Type B pancreatic cell (in vitro differentiated cells): ENCODE results near the gene TULP4. TPM values are rescaled to one million over a fixed set of nuclear protein-coding genes. Genes with fewer than 3 reads are reported as not detected.

ENCODE experiments used
- DNase-seq: peaks from one replicate; pipeline ENCODE4 v3.0.0; 2021; ENCODE audit warnings: mixed read lengths; ENCODE audit not compliant: unreplicated experiment; ENCODE audit errors: extremely low spot score
- H3K27ac Mint-ChIP-seq: 2 replicates; pipeline ENCODE4 v1.8.0; 2021; ENCODE audit warnings: mild to moderate bottlenecking, mixed read lengths
- H3K27me3 Mint-ChIP-seq: 2 replicates; pipeline ENCODE4 v1.8.0; 2021; ENCODE audit warnings: mixed read lengths
- H3K36me3 Mint-ChIP-seq: 2 replicates; pipeline ENCODE4 v1.8.0; 2021; ENCODE audit warnings: mixed read lengths
- H3K4me1 Mint-ChIP-seq: one replicate; pipeline ENCODE4 v1.8.0; 2021; ENCODE audit warnings: mixed read lengths; ENCODE audit not compliant: unreplicated experiment
- H3K4me3 Mint-ChIP-seq: 2 replicates; pipeline ENCODE4 v1.8.0; 2021; ENCODE audit warnings: mild to moderate bottlenecking, mixed read lengths
- H3K9me3 Mint-ChIP-seq: 2 replicates; pipeline ENCODE4 v1.8.0; 2021; ENCODE audit warnings: mixed read lengths
- long read RNA-seq: library from polyadenylated mRNA; unstranded; transcript quantifications from one replicate; pipeline ENCODE4 v2.0.0, GENCODE V29; 2020
- total RNA-seq: library from RNA; stranded (reverse); gene quantifications from 2 replicates; pipeline ENCODE4 v1.2.1, GENCODE V29; 2021; ENCODE audit warnings: low replicate concordance
- TF ChIP-seq, protein P1 (sequence below): fragments of 200-600 bp; sonication (generic); conservative IDR thresholded peaks from 2 replicates; pipeline ENCODE4 v1.5.0; 2021; ENCODE audit warnings: antibody characterized with exemption, mild to moderate bottlenecking

Gene TULP4
- 94.1 and 109 TPM in 2 replicates for total RNA-seq
- long read RNA-seq, partial matches to known transcripts = 0 of 11 reads
- long read RNA-seq, other reads (novel, unspliced or antisense) = 10 of 11 reads

DNA sequence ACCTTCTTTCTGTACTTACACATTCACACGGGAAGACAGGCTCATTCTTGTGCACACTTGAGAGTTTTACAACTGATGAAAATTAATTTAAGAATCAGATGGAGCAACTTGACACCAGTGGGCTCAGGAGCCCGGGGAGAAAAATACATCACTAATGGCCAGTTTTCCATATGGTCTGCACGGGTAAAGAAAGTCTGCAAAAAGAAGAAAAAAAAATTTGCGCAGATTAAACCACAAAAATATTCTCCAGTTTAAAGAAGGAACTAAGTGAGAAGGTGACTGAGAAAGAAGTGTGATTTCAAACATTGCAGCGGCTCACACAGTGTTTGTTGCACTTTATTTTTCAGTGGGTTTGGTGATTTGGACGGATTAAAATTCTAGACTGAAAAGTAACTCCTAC, at the start of gene TULP4:
TULP4 (plus strand) TSS at position 301 of the 400 bp plus-strand sequence. CDS start 1,552 bp downstream, outside the sequence.
- Mint-ChIP-seq H3K36me3 (peaks cover 44% of the 10 kb centered on the region), H3K9me3 (peaks cover 6% of the 10 kb centered on the region), H3K27me3 (no peaks in the 10 kb centered on the region), H3K4me3 (no peak within 1 kb of the TSS), H3K27ac (no peak within 1 kb of the TSS), H3K4me1 (peaks cover 15% of the 10 kb centered on the region)
- no peak for DNase-seq
- TF ChIP-seq, protein P1, sequence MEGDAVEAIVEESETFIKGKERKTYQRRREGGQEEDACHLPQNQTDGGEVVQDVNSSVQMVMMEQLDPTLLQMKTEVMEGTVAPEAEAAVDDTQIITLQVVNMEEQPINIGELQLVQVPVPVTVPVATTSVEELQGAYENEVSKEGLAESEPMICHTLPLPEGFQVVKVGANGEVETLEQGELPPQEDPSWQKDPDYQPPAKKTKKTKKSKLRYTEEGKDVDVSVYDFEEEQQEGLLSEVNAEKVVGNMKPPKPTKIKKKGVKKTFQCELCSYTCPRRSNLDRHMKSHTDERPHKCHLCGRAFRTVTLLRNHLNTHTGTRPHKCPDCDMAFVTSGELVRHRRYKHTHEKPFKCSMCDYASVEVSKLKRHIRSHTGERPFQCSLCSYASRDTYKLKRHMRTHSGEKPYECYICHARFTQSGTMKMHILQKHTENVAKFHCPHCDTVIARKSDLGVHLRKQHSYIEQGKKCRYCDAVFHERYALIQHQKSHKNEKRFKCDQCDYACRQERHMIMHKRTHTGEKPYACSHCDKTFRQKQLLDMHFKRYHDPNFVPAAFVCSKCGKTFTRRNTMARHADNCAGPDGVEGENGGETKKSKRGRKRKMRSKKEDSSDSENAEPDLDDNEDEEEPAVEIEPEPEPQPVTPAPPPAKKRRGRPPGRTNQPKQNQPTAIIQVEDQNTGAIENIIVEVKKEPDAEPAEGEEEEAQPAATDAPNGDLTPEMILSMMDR = no peak

DNA sequence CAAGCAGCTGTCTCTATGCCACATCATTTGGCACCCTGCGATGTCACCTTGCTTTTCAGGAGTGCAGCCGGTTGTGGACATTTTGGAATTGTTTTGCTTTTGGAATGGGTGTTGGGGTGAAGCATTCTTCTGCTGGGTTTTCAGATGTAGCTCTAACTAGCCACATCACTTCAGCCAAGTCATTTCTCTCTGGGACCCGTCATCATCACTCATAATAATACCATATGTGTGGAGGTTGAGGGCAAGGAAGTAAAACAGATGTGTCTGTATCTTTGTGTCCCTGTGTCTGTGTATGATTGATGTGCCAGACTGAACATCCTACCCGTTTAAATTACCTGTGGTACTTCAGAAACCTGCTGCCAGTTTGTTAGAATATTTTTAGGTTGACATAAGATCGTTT, 49.5 kb upstream of the TULP4 start:
- peaks cover 9% of the 10 kb centered on the region for H3K4me1 Mint-ChIP-seq
- peaks cover 31% of the 10 kb centered on the region for H3K36me3 Mint-ChIP-seq
- DNase-seq = no peak
- no peaks in the 10 kb centered on the region for H3K9me3 Mint-ChIP-seq
- TF ChIP-seq, protein P1 = no peak
- no peak overlapping the region for H3K4me3 Mint-ChIP-seq
- no peaks in the 10 kb centered on the region for H3K27me3 Mint-ChIP-seq
- H3K27ac Mint-ChIP-seq = no peak overlapping the region

DNA sequence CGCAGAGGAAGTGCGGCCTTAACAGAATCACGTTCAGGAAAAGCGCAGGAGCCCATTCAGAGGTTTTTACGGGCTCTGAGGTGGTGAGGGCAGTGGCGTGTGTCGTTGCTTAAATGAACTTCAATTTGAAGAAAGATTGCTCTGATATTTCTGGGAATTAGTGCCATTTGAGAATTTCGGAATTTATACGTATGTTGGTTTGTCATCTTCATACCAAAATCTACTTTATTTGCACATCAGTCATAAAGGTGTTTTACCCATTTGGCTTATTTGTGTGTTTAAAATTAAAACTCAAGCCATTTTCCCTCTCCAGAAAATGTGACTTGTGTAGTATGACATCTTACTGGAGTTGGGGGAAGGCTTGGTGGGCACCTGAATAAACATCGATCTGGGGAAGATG, 48.1 kb upstream of the TULP4 start:
- H3K27me3 Mint-ChIP-seq = no peaks in the 10 kb centered on the region
- H3K36me3 Mint-ChIP-seq = peaks cover 28% of the 10 kb centered on the region
- no peaks in the 10 kb centered on the region for H3K9me3 Mint-ChIP-seq
- H3K27ac Mint-ChIP-seq = no peak overlapping the region
- no peak overlapping the region for H3K4me3 Mint-ChIP-seq
- H3K4me1 Mint-ChIP-seq = peaks cover 9% of the 10 kb centered on the region
- no peak for DNase-seq
- TF ChIP-seq, protein P1 = no peak

DNA sequence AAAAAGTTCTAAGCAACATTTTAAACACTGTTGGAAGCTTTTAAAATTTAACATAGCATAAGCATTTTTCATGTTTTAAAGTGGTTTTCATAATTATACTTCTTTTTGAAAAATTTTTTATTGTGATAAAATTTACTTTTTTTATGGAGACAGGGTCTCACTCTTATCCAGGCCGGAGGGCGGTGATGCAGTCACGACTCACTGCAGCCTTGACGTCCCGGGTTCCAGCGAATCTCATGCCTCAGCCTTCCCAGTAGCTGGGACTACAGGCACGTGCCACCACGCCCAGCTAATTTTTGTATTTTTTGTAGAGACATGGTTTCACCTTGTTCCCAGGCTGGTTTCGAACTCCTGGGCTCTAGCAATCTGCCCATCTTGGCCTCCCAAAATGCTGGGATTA, 46.1 kb upstream of the TULP4 start:
- H3K9me3 Mint-ChIP-seq = no peaks in the 10 kb centered on the region
- peaks cover 28% of the 10 kb centered on the region for H3K36me3 Mint-ChIP-seq
- H3K27ac Mint-ChIP-seq = no peak overlapping the region
- TF ChIP-seq, protein P1 = no peak
- no peaks in the 10 kb centered on the region for H3K27me3 Mint-ChIP-seq
- no peak for DNase-seq
- H3K4me1 Mint-ChIP-seq = peaks cover 9% of the 10 kb centered on the region
- H3K4me3 Mint-ChIP-seq = no peak overlapping the region

DNA sequence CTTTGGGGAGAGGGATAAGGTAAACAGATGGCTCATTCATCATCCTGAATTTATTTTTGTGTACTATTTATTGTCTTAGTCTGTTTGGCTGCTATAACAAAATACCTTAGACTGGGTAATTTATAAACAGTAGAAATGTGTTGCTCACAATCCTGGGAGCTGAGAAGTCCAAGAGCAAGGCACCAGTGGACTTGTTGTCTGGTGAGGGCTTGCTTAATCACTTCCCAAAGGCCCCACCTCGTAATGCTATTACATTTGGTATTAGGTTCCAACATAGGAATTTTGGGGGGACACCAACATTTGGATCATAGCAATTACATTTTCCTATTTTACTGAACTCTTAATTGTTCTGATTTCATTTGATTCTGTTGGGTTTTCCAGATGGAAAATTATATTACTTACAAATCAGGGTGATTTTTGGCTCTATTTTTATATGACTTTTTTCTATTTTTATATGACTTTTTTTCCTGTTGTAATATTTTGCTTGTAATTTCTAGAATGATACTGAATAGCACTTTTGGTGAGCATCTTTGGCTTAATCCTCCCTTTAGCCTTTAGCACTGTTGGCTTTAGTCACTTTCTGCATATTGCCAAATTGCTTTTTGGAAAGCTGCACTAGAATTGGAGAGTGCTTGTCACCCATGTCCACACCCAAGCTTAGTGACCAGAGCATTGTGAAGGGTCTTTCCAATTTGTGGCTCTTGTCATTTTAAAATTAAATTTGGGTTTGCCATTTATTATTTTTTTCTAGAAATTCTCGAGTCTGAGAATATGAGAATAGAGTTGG, 43.7 kb upstream of the TULP4 start:
- H3K27me3 Mint-ChIP-seq = no peaks in the 10 kb centered on the region
- H3K9me3 Mint-ChIP-seq = no peaks in the 10 kb centered on the region
- DNase-seq = no peak
- no peak overlapping the region for H3K4me3 Mint-ChIP-seq
- no peaks in the 10 kb centered on the region for H3K4me1 Mint-ChIP-seq
- no peak overlapping the region for H3K27ac Mint-ChIP-seq
- H3K36me3 Mint-ChIP-seq = peaks cover 40% of the 10 kb centered on the region
- TF ChIP-seq, protein P1 = no peak
